ENCODE measurements around the gene COL23A1.

Gene COL23A1

DNA sequence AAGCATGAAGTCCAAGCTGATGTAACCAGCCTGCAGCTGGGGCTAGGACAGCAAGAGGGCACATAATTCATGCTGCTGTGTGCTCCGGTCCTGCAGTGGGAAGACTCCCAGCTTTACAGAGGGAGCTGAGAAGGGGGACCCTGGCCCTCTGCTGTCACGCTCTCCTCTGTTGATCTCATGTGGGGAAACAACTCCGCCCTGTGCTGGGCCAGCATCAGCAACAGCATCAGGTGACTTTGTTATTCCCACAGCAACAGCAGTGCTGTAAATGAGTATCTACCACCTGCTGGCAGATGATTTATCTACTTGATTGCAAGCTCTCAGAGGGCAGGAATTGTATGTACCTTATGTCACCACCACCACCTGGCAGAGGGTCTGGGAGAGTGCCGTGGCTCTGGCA lies 176.2 kb downstream of the COL23A1 start:
- peak overlapping the region; percentile 68 for H3K18ac ChIP-seq (ENCODE audit: low read length)
- H2BK5ac ChIP-seq (ENCODE audit: low read length) = no peak overlapping the region
- DNase-seq (ENCODE audit: low spot score) = no peak
- no peak overlapping the region for H3K4me2 ChIP-seq (ENCODE audit: insufficient read depth, low read length, poor library complexity, severe bottlenecking)
- no peak overlapping the region for H3K4ac ChIP-seq (ENCODE audit: low read length)
- H3K14ac ChIP-seq (ENCODE audit: low read length) = no peak overlapping the region
- H2BK120ac ChIP-seq (ENCODE audit: low read depth, low read length) = no peak overlapping the region
- H3K23ac ChIP-seq (ENCODE audit: low read depth, low read length, poor library complexity) = no peak overlapping the region
- H2AFZ ChIP-seq (ENCODE audit: low read length) = no peak overlapping the region
- H3K4me1 ChIP-seq (ENCODE audit: control insufficient read depth in 2 of 2, insufficient read depth in 1 of 2, low read depth in 1 of 2, low read length in 2 of 2) = peaks cover 4 to 11% of the 10 kb centered on the region in 2 donors
- H3K36me3 ChIP-seq (replicated peaks in 1 of 2; ENCODE audit: control insufficient read depth in 2 of 2, insufficient read depth in 2 of 2, low read length in 2 of 2) = no peaks in the 10 kb centered on the region
- no peak overlapping the region for H3K9ac ChIP-seq (ENCODE audit: low read depth, low read length, poor library complexity)
- H3K27ac ChIP-seq (replicated peaks; ENCODE audit: low read length) = no peak overlapping the region
- no peaks in the 10 kb centered on the region for H3K27me3 ChIP-seq (ENCODE audit: control insufficient read depth in 3 of 3, insufficient read depth in 3 of 3, low read depth in 1 of 3, low read length in 3 of 3)
- no peak overlapping the region for H2BK15ac ChIP-seq (ENCODE audit: low read length)
- no peaks in the 10 kb centered on the region for H3K79me1 ChIP-seq (ENCODE audit: low read depth, low read length)
- no peak overlapping the region for H2AK5ac ChIP-seq (ENCODE audit: low read depth, low read length)
- H3K9me3 ChIP-seq (replicated peaks in 1 of 2; ENCODE audit: control insufficient read depth in 2 of 2, insufficient read depth in 1 of 2, low read depth in 1 of 2, low read length in 2 of 2) = no peaks in the 10 kb centered on the region
- no peak overlapping the region for H4K8ac ChIP-seq (ENCODE audit: low read depth, low read length)
- H2BK12ac ChIP-seq (ENCODE audit: low read length) = no peak overlapping the region
- H3K4me3 ChIP-seq (ENCODE audit: low read length in 2 of 2) = no peak overlapping the region
- no peak overlapping the region for H4K91ac ChIP-seq (ENCODE audit: low read depth, low read length, poor library complexity)
- no CpG with 5 or more reads among the region's 4 CpGs for WGBS, 2 donors (ENCODE audit: extremely low coverage in 2 of 2, insufficient read length in 2 of 2, insufficient replicate concordance in 1 of 2)

DNA sequence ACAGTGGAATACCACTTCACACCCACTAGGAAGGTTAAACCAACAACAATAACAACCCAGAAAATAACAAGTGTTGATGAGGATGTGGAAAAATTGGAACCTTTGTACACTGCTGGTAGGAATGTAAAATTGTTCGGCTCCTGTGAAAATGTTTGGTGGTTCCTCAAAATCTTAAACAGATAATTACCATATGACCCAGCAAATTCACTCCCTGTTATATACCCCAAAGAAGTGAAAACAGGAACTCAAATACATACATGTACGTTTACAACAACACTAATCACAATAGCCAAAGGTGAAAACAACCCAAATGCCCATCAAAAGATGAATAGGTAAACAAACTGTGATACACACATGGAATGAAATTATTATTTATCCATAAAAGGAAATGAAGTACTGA lies 179.1 kb downstream of the COL23A1 start:
- no peak overlapping the region for H2BK12ac ChIP-seq (ENCODE audit: low read length)
- H3K4me2 ChIP-seq (ENCODE audit: insufficient read depth, low read length, poor library complexity, severe bottlenecking) = no peak overlapping the region
- no peak for DNase-seq (ENCODE audit: low spot score)
- no peaks in the 10 kb centered on the region for H3K36me3 ChIP-seq (replicated peaks in 1 of 2; ENCODE audit: control insufficient read depth in 2 of 2, insufficient read depth in 2 of 2, low read length in 2 of 2)
- H4K91ac ChIP-seq (ENCODE audit: low read depth, low read length, poor library complexity) = no peak overlapping the region
- no peak overlapping the region for H2BK120ac ChIP-seq (ENCODE audit: low read depth, low read length)
- H3K4ac ChIP-seq (ENCODE audit: low read length) = no peak overlapping the region
- no peaks in the 10 kb centered on the region for H3K79me1 ChIP-seq (ENCODE audit: low read depth, low read length)
- no peak overlapping the region for H2BK15ac ChIP-seq (ENCODE audit: low read length)
- no peak overlapping the region for H2AFZ ChIP-seq (ENCODE audit: low read length)
- peaks cover 5 to 15% of the 10 kb centered on the region in 2 donors for H3K9me3 ChIP-seq (replicated peaks in 1 of 2; ENCODE audit: control insufficient read depth in 2 of 2, insufficient read depth in 1 of 2, low read depth in 1 of 2, low read length in 2 of 2)
- H2AK5ac ChIP-seq (ENCODE audit: low read depth, low read length) = no peak overlapping the region
- H3K18ac ChIP-seq (ENCODE audit: low read length) = no peak overlapping the region
- no peak overlapping the region for H3K4me3 ChIP-seq (ENCODE audit: low read length in 2 of 2)
- no peak overlapping the region for H3K27ac ChIP-seq (replicated peaks; ENCODE audit: low read length)
- no peaks in the 10 kb centered on the region for H3K27me3 ChIP-seq (ENCODE audit: control insufficient read depth in 3 of 3, insufficient read depth in 3 of 3, low read depth in 1 of 3, low read length in 3 of 3)
- H4K8ac ChIP-seq (ENCODE audit: low read depth, low read length) = no peak overlapping the region
- no CpG with 5 or more reads among the region's 2 CpGs for WGBS, 2 donors (ENCODE audit: extremely low coverage in 2 of 2, insufficient read length in 2 of 2, insufficient replicate concordance in 1 of 2)
- peaks cover 0 to 4% of the 10 kb centered on the region in 2 donors for H3K4me1 ChIP-seq (ENCODE audit: control insufficient read depth in 2 of 2, insufficient read depth in 1 of 2, low read depth in 1 of 2, low read length in 2 of 2)
- no peak overlapping the region for H3K14ac ChIP-seq (ENCODE audit: low read length)
- no peak overlapping the region for H3K23ac ChIP-seq (ENCODE audit: low read depth, low read length, poor library complexity)
- H2BK5ac ChIP-seq (ENCODE audit: low read length) = no peak overlapping the region
- H3K9ac ChIP-seq (ENCODE audit: low read depth, low read length, poor library complexity) = no peak overlapping the region

DNA sequence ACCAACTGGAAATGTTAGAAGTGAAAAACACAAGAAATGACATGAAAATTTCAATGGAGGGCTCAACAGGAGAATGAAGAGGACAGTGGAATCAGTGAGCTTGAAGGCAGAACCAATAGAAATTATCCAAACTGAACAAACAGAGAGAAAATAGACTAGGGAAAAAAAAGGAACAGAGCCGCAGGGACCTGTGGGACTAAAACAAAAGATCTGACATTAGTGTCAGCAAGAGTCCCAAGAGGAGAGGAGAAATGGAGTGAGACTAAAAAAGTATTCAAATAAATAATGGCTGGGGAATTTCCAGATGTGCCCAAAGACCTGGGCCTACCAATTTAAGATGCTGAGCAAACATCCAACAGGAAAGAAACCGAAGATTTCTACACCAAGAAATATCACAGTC lies 182.5 kb downstream of the COL23A1 start:
- Histone ChIP-seq H3K27ac (replicated peaks; ENCODE audit: low read length) (no peak overlapping the region), H3K23ac (ENCODE audit: low read depth, low read length, poor library complexity) (no peak overlapping the region), H4K91ac (ENCODE audit: low read depth, low read length, poor library complexity) (no peak overlapping the region)

DNA sequence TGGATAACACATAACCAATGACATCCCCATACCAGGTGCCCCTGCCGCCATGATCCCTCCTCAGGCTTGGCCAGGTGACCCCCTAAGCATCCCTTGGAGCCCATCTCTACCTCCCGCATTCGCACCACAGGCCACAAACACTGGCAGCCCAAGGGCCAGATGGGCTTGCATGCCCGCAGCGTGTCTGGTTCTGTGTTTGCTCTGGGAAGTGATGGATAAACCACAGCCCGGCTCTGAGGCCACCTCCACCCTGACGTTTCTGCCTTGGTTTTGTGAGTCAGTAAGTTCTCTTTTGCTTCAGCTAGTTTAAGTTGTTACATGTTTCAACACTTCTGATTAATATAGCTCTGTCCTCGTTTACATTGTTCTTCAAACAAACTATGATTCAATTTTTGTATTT lies 185.2 kb downstream of the COL23A1 start:
- Histone ChIP-seq H3K79me1 (ENCODE audit: low read depth, low read length) (no peaks in the 10 kb centered on the region), H3K4ac (ENCODE audit: low read length) (no peak overlapping the region), H4K91ac (ENCODE audit: low read depth, low read length, poor library complexity) (no peak overlapping the region), H3K14ac (ENCODE audit: low read length) (no peak overlapping the region), H3K27me3 (ENCODE audit: control insufficient read depth in 3 of 3, insufficient read depth in 3 of 3, low read depth in 1 of 3, low read length in 3 of 3) (no peaks in the 10 kb centered on the region), H2AK5ac (ENCODE audit: low read depth, low read length) (no peak overlapping the region), H3K9me3 (replicated peaks in 1 of 2; ENCODE audit: control insufficient read depth in 2 of 2, insufficient read depth in 1 of 2, low read depth in 1 of 2, low read length in 2 of 2) (peaks cover 5 to 15% of the 10 kb centered on the region in 2 donors), H2BK5ac (ENCODE audit: low read length) (no peak overlapping the region), H2BK120ac (ENCODE audit: low read depth, low read length) (no peak overlapping the region), H3K4me2 (ENCODE audit: insufficient read depth, low read length, poor library complexity, severe bottlenecking) (no peak overlapping the region), H3K27ac (replicated peaks; ENCODE audit: low read length) (no peak overlapping the region), H3K18ac (ENCODE audit: low read length) (no peak overlapping the region), H3K9ac (ENCODE audit: low read depth, low read length, poor library complexity) (no peak overlapping the region), H2AFZ (ENCODE audit: low read length) (no peak overlapping the region), H3K4me1 (ENCODE audit: control insufficient read depth in 2 of 2, insufficient read depth in 1 of 2, low read depth in 1 of 2, low read length in 2 of 2) (peaks cover 0 to 6% of the 10 kb centered on the region in 2 donors), H4K8ac (ENCODE audit: low read depth, low read length) (no peak overlapping the region), H2BK15ac (ENCODE audit: low read length) (peak overlapping the region; percentile 85), H3K4me3 (ENCODE audit: low read length in 2 of 2) (no peak overlapping the region), H2BK12ac (ENCODE audit: low read length) (no peak overlapping the region), H3K36me3 (replicated peaks in 1 of 2; ENCODE audit: control insufficient read depth in 2 of 2, insufficient read depth in 2 of 2, low read length in 2 of 2) (no peaks in the 10 kb centered on the region), H3K23ac (ENCODE audit: low read depth, low read length, poor library complexity) (no peak overlapping the region)
- no CpG with 5 or more reads among the region's 8 CpGs for WGBS, 2 donors (ENCODE audit: extremely low coverage in 2 of 2, insufficient read length in 2 of 2, insufficient replicate concordance in 1 of 2)
- DNase-seq (ENCODE audit: low spot score) = no peak

More for the DNA sequence above, 182.5 kb downstream of the COL23A1 start:
- Histone ChIP-seq H2AFZ (ENCODE audit: low read length) (no peak overlapping the region), H3K9me3 (replicated peaks in 1 of 2; ENCODE audit: control insufficient read depth in 2 of 2, insufficient read depth in 1 of 2, low read depth in 1 of 2, low read length in 2 of 2) (peaks cover 5 to 15% of the 10 kb centered on the region in 2 donors), H4K8ac (ENCODE audit: low read depth, low read length) (no peak overlapping the region), H2BK12ac (ENCODE audit: low read length) (no peak overlapping the region), H3K14ac (ENCODE audit: low read length) (no peak overlapping the region), H3K4me3 (ENCODE audit: low read length in 2 of 2) (no peak overlapping the region), H3K4ac (ENCODE audit: low read length) (no peak overlapping the region), H2BK15ac (ENCODE audit: low read length) (no peak overlapping the region), H2BK5ac (ENCODE audit: low read length) (no peak overlapping the region), H3K79me1 (ENCODE audit: low read depth, low read length) (no peaks in the 10 kb centered on the region), H3K4me1 (ENCODE audit: control insufficient read depth in 2 of 2, insufficient read depth in 1 of 2, low read depth in 1 of 2, low read length in 2 of 2) (peaks cover 0 to 6% of the 10 kb centered on the region in 2 donors), H3K18ac (ENCODE audit: low read length) (no peak overlapping the region), H3K36me3 (replicated peaks in 1 of 2; ENCODE audit: control insufficient read depth in 2 of 2, insufficient read depth in 2 of 2, low read length in 2 of 2) (no peaks in the 10 kb centered on the region), H2BK120ac (ENCODE audit: low read depth, low read length) (no peak overlapping the region), H3K9ac (ENCODE audit: low read depth, low read length, poor library complexity) (no peak overlapping the region), H2AK5ac (ENCODE audit: low read depth, low read length) (no peak overlapping the region), H3K27me3 (ENCODE audit: control insufficient read depth in 3 of 3, insufficient read depth in 3 of 3, low read depth in 1 of 3, low read length in 3 of 3) (no peaks in the 10 kb centered on the region), H3K4me2 (ENCODE audit: insufficient read depth, low read length, poor library complexity, severe bottlenecking) (no peak overlapping the region)
- no peak for DNase-seq (ENCODE audit: low spot score)
- no CpG with 5 or more reads among the region's 2 CpGs for WGBS, 2 donors (ENCODE audit: extremely low coverage in 2 of 2, insufficient read length in 2 of 2, insufficient replicate concordance in 1 of 2)

All from neuronal stem cell (in vitro differentiated cells).